ENCODE results near the gene JAKMIP1.
"Not testable (repeated sequence)": the region's sequence is repeated elsewhere in the genome, so short reads cannot be mapped to it uniquely, and the experiment has no call there.

The JAKMIP1 gene

GRCh38 chr4:6221851-6222760, 21.8 kb upstream of the JAKMIP1 start:
- H3K4me3 Mint-ChIP-seq = no peak overlapping the region
- H3K27me3 Mint-ChIP-seq = peaks cover 61% of the 10 kb centered on the region
- no peaks in the 10 kb centered on the region for H3K36me3 Mint-ChIP-seq (ENCODE audit: low read depth)
- no peaks in the 10 kb centered on the region for H3K9me3 Mint-ChIP-seq
- H3K4me1 Mint-ChIP-seq (ENCODE audit: low read depth) = no peaks in the 10 kb centered on the region
- no peak overlapping the region for H3K27ac Mint-ChIP-seq

GRCh38 chr4:6221301-6221850, 21.0 kb upstream of the JAKMIP1 start:
- Mint-ChIP-seq H3K4me3 (no peak overlapping the region), H3K27me3 (peaks cover 66% of the 10 kb centered on the region), H3K27ac (no peak overlapping the region), H3K36me3 (ENCODE audit: low read depth) (no peaks in the 10 kb centered on the region), H3K4me1 (ENCODE audit: low read depth) (no peaks in the 10 kb centered on the region), H3K9me3 (peaks cover 4% of the 10 kb centered on the region)

- Mint-ChIP-seq H3K27ac (no peak overlapping the region), H3K4me3 (no peak overlapping the region), H3K4me1 (ENCODE audit: low read depth) (no peaks in the 10 kb centered on the region), H3K36me3 (ENCODE audit: low read depth) (no peaks in the 10 kb centered on the region), H3K27me3 (peaks cover 44% of the 10 kb centered on the region), H3K9me3 (peaks cover 4% of the 10 kb centered on the region)
Measured at GRCh38 chr4:6217716-6218381, 17.5 kb upstream of the JAKMIP1 start.

- H3K27ac Mint-ChIP-seq = no peak overlapping the region
- peaks cover 37% of the 10 kb centered on the region for H3K27me3 Mint-ChIP-seq
- H3K4me1 Mint-ChIP-seq (ENCODE audit: low read depth) = no peaks in the 10 kb centered on the region
- H3K36me3 Mint-ChIP-seq (ENCODE audit: low read depth) = no peaks in the 10 kb centered on the region
- no peak overlapping the region for H3K4me3 Mint-ChIP-seq
- peaks cover 4% of the 10 kb centered on the region for H3K9me3 Mint-ChIP-seq
Measured at GRCh38 chr4:6216588-6216987, 16.2 kb upstream of the JAKMIP1 start.

DNA sequence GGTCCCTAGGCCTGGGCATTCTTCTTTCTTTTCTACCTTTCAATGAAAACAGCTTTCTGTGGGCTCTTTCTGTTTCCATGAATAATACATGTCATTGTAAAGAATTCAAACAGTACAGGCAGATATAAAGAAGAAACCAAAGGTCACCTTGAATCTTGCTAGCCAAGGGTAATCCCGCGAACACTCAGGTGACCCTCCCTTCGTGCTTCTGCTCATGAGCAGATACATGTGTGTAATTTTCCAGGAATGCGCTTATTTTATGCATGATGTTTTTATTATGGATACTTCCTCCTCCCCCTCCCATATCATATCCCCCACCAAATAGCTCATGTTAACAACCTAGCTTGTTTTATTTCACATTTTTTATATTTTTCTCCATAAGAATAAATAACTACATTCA, 9.6 kb upstream of the JAKMIP1 start:
- H3K4me1 Mint-ChIP-seq (ENCODE audit: low read depth) = no peaks in the 10 kb centered on the region
- H3K9me3 Mint-ChIP-seq = no peaks in the 10 kb centered on the region
- peaks cover 9% of the 10 kb centered on the region for H3K27me3 Mint-ChIP-seq

GRCh38 chr4:6209291-6209690, 8.9 kb upstream of the JAKMIP1 start:
- H3K27me3 Mint-ChIP-seq; H3K9me3 Mint-ChIP-seq; H3K27ac Mint-ChIP-seq; H3K4me3 Mint-ChIP-seq; H3K4me1 Mint-ChIP-seq (ENCODE audit: low read depth); H3K36me3 Mint-ChIP-seq (ENCODE audit: low read depth): not testable (repeated sequence)

More for the DNA sequence above, 9.6 kb upstream of the JAKMIP1 start:
- no peak overlapping the region for H3K4me3 Mint-ChIP-seq
- no peaks in the 10 kb centered on the region for H3K36me3 Mint-ChIP-seq (ENCODE audit: low read depth)
- no peak overlapping the region for H3K27ac Mint-ChIP-seq

DNA sequence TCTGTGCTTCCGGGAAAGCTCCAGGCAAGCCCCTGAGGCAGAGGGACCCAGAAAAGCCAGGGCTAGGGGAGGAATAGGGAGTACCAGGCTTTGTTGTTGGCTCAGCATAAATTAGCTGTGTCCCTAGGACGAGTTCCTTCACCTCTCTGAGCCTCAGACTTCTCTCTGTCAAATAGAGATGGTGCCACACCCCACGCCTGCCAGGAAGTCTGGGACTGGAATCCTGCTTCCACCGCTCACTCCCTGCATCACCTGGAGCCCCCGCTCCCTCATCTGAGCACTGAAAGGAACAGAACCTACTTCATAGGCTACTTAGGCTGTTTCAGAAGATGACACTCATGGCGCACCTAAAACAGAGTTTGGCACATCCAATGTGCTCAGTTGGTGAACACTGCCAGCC, 8.1 kb upstream of the JAKMIP1 start:
- H3K4me3 Mint-ChIP-seq = no peak overlapping the region
- no peaks in the 10 kb centered on the region for H3K36me3 Mint-ChIP-seq (ENCODE audit: low read depth)
- H3K27me3 Mint-ChIP-seq = peaks cover 9% of the 10 kb centered on the region
- H3K9me3 Mint-ChIP-seq = no peaks in the 10 kb centered on the region
- H3K4me1 Mint-ChIP-seq (ENCODE audit: low read depth) = no peaks in the 10 kb centered on the region
- no peak overlapping the region for H3K27ac Mint-ChIP-seq

- H3K36me3 Mint-ChIP-seq (ENCODE audit: low read depth) = no peaks in the 10 kb centered on the region
Measured at GRCh38 chr4:6207602-6208001, 7.3 kb upstream of the JAKMIP1 start.

DNA sequence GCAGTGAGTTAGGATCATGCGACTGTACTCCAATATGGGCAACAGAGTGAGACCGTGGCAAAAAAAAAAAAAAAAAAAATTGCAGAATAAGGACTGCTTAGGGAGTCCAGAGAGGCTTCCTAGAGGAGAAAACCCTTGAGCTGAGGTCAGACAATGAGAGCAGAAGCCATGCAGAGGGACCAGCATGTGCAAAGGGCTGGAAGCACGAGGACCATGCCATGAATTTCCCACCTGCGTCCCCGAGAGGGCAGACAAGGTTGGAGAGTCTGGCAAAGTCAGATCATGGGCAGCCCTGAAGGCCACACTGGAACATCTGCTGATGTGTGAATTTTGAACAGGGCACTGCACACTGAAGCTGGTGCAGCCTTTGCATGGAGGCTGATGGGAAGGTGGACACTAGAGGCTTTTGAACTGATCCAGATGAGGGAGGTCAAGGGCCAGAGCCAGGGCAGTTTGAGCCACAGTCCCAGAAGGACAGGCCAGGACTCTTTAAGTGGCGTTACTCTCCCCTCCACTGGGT, 6.5 kb upstream of the JAKMIP1 start:
- H3K4me3 Mint-ChIP-seq = no peak overlapping the region
- H3K36me3 Mint-ChIP-seq (ENCODE audit: low read depth) = no peaks in the 10 kb centered on the region
- H3K4me1 Mint-ChIP-seq (ENCODE audit: low read depth) = no peaks in the 10 kb centered on the region
- peaks cover 19% of the 10 kb centered on the region for H3K27me3 Mint-ChIP-seq
- H3K27ac Mint-ChIP-seq = no peak overlapping the region
- H3K9me3 Mint-ChIP-seq = no peaks in the 10 kb centered on the region

More at GRCh38 chr4:6207602-6208001, 7.3 kb upstream of the JAKMIP1 start:
- no peaks in the 10 kb centered on the region for H3K9me3 Mint-ChIP-seq
- no peaks in the 10 kb centered on the region for H3K4me1 Mint-ChIP-seq (ENCODE audit: low read depth)
- H3K27me3 Mint-ChIP-seq = peaks cover 11% of the 10 kb centered on the region
- no peak overlapping the region for H3K4me3 Mint-ChIP-seq
- H3K27ac Mint-ChIP-seq = no peak overlapping the region

DNA sequence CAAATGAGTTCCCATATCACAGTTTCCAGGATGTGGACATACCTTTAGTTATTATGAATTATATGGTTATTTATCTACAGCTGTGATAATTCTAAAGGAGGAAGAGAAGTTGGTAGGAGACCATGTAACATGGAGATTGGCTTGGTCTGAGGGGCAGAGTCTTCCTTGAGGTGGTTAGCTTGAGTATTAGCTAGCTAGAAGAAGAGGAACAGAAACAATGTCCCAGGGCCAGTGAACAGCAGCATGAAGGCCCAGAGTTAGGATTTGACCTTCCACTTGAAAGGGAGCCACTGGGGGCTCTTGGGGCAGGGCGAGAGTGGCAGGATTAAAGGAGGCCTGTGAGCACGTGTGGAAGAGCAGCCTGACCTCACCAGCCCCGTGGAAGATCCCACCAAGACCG, 5.6 kb upstream of the JAKMIP1 start:
- H3K27me3 Mint-ChIP-seq = peaks cover 28% of the 10 kb centered on the region
- no peak overlapping the region for H3K4me3 Mint-ChIP-seq
- H3K9me3 Mint-ChIP-seq = peaks cover 7% of the 10 kb centered on the region
- H3K4me1 Mint-ChIP-seq (ENCODE audit: low read depth) = peaks cover 8% of the 10 kb centered on the region
- no peaks in the 10 kb centered on the region for H3K36me3 Mint-ChIP-seq (ENCODE audit: low read depth)
- peak overlapping the region; percentile 12 for H3K27ac Mint-ChIP-seq

DNA sequence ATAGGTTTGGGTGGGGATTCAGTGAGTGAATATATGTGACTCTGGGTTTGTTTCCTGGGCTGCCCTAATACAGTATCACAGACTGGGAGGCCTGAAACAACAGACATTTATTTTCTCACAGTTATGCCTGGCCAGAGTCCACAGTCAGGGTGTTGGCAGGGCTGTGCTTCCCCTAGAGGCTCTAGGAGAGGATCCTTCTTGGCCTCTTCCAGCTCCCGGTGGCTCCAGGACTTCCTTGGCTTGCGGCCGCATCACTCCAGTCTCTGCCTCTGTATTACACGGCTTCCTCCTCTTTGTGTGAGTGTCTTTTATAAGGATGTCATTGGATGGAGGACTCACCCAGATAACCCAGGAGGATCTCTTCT, 5.2 kb upstream of the JAKMIP1 start:
- H3K4me3 Mint-ChIP-seq = no peak overlapping the region
- peaks cover 9% of the 10 kb centered on the region for H3K4me1 Mint-ChIP-seq (ENCODE audit: low read depth)
- H3K27ac Mint-ChIP-seq = no peak overlapping the region
- H3K36me3 Mint-ChIP-seq (ENCODE audit: low read depth) = no peaks in the 10 kb centered on the region
- H3K27me3 Mint-ChIP-seq = peaks cover 30% of the 10 kb centered on the region
- H3K9me3 Mint-ChIP-seq = peaks cover 8% of the 10 kb centered on the region

DNA sequence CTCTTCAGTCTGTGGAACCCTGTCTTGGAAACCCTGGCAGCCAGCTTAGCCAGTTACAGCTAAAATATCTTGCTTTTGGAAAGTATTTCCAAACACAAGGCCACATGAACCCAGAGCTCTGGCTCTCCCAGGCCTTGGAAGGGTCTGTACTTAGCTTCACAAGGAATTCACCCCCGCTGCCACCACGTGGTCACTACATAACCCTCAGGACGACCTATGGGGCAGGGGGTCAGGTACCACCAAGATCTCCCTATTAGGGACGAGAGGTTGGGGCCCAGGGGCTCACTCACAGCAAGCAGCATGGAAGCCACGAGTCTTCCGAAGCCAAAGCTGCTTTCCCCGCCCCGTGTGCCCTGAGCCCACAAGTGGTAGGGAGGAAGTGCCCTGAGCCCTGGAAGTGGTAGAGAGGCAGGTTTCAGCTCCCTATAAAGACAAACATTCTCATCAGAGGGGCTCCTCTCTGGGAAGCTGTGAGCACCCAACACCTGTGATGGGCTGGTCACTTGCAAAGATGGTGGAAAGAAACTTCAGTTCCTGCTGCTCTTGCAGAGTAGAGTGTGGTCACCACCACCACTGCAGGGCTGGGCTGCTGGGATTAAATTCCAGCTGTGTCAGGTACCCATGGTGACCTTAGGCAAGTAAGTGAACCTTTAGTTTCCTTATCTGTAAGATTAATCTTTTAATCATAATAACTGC, 4.7 kb upstream of the JAKMIP1 start:
- no peak overlapping the region for H3K27ac Mint-ChIP-seq
- peaks cover 9% of the 10 kb centered on the region for H3K4me1 Mint-ChIP-seq (ENCODE audit: low read depth)
- no peak overlapping the region for H3K4me3 Mint-ChIP-seq
- H3K36me3 Mint-ChIP-seq (ENCODE audit: low read depth) = no peaks in the 10 kb centered on the region
- H3K27me3 Mint-ChIP-seq = peaks cover 30% of the 10 kb centered on the region
- peaks cover 8% of the 10 kb centered on the region for H3K9me3 Mint-ChIP-seq

GRCh38 chr4:6204098-6204497, 3.7 kb upstream of the JAKMIP1 start:
- peaks cover 30% of the 10 kb centered on the region for H3K27me3 Mint-ChIP-seq
- no peaks in the 10 kb centered on the region for H3K36me3 Mint-ChIP-seq (ENCODE audit: low read depth)
- peaks cover 8% of the 10 kb centered on the region for H3K9me3 Mint-ChIP-seq
- no peak overlapping the region for H3K4me3 Mint-ChIP-seq
- H3K4me1 Mint-ChIP-seq (ENCODE audit: low read depth) = peaks cover 9% of the 10 kb centered on the region
- no peak overlapping the region for H3K27ac Mint-ChIP-seq

DNA sequence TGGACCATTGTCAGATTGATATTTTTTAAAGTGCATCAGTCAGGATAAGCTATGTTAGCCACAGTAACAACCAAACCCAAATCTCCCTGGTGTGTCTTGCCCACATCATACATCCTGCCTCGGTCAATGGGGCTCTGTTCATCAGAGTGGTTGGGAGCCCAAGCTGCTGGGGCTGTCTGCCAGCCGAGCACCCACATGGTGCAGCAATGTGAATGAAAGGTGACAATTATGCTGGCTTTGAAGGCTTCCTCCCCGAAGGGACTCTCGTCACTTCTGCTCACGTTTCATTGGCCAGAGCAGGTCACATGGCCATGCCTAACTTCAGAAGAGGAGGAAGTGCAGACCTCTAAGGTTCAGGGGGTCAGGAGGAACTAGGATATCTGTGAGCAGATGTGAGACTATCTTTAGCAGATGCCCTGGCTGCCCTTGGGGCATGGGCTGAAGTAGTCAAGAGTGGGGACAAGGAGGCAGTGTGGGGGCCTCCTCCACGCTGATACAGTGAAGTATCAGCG, 1.3 kb upstream of the JAKMIP1 start:
- H3K9me3 Mint-ChIP-seq = peaks cover 8% of the 10 kb centered on the region
- H3K27ac Mint-ChIP-seq = peak overlapping the region; percentile 43
- H3K27me3 Mint-ChIP-seq = peaks cover 47% of the 10 kb centered on the region
- peaks cover 29% of the 10 kb centered on the region for H3K4me1 Mint-ChIP-seq (ENCODE audit: low read depth)
- peak overlapping the region; percentile 67 for H3K4me3 Mint-ChIP-seq
- no peaks in the 10 kb centered on the region for H3K36me3 Mint-ChIP-seq (ENCODE audit: low read depth)
